ENCODE data around the gene SNCAIP.

- TF ChIP-seq CTCF (conservative IDR thresholded peaks at IDR 0.05 in 1 of 2, IDR thresholded peaks at IDR 0.05 in 1 of 2; ENCODE audit: extremely low read depth in 1 of 2, insufficient read depth in 1 of 2, low read depth in 1 of 2, low read length in 2 of 2) (no peak), EZH2 (IDR thresholded peaks at IDR 0.05; ENCODE audit: borderline replicate concordance, low read length) (no peak)
These were observed 111.2 kb downstream of the SNCAIP start for GRCh38 chr5:122423221-122423620.

All from mammary epithelial cell (primary cell).